GM12875 (cell line): Measurements from ENCODE around the gene PTPRK.

ENCODE experiments used
- H3K4me3 ChIP-seq: one replicate; pipeline ENCODE4 v1.5.1; 2011; ENCODE audit warnings: low read depth, low read length, control low read depth
- CTCF ChIP-seq: IDR thresholded peaks from 2 replicates; pipeline ENCODE4 v1.5.1; 2011; ENCODE audit warnings: low read depth, mild to moderate bottlenecking, control low read depth, inconsistent platforms, low read length, moderate library complexity, borderline replicate concordance; ENCODE audit not compliant: insufficient read depth

Gene PTPRK

GRCh38 chr6:128164254-128164653 is 356.1 kb downstream of the PTPRK start:
- H3K4me3 ChIP-seq: no peak overlapping the region
- TF ChIP-seq CTCF: no peak

- TF ChIP-seq CTCF: no peak
- H3K4me3 ChIP-seq: no peak overlapping the region
These were observed 358.0 kb downstream of the PTPRK start for GRCh38 chr6:128162423-128162822.

- H3K4me3 ChIP-seq: no peak overlapping the region
- no peak for TF ChIP-seq CTCF
These were observed 358.6 kb downstream of the PTPRK start for GRCh38 chr6:128161839-128162238.

- no peak overlapping the region for H3K4me3 ChIP-seq
- TF ChIP-seq CTCF: no peak
These were observed 359.1 kb downstream of the PTPRK start for GRCh38 chr6:128161263-128161662.

GRCh38 chr6:128158496-128158895 is 361.9 kb downstream of the PTPRK start:
- no peak overlapping the region for H3K4me3 ChIP-seq
- TF ChIP-seq CTCF: no peak

GRCh38 chr6:128156321-128157111 is 363.9 kb downstream of the PTPRK start:
- TF ChIP-seq CTCF: no peak
- no peak overlapping the region for H3K4me3 ChIP-seq

GRCh38 chr6:128155826-128156225 is 364.6 kb downstream of the PTPRK start:
- no peak for TF ChIP-seq CTCF
- no peak overlapping the region for H3K4me3 ChIP-seq
